Glutamatergic neuron (in vitro differentiated cells): Measurements from ENCODE around the gene CACNA1D. TPM values are rescaled to one million over a fixed set of nuclear protein-coding genes. Genes with fewer than 3 reads are reported as not detected.

Experiments used
- DNase-seq: peaks from one replicate; pipeline ENCODE4 v3.0.0; 2022
- H3K27ac Mint-ChIP-seq: one replicate; pipeline ENCODE4 v1.8.0; 2020; ENCODE audit warnings: mild to moderate bottlenecking, mixed read lengths, inconsistent platforms; ENCODE audit not compliant: unreplicated experiment
- H3K27me3 Mint-ChIP-seq: one replicate; pipeline ENCODE4 v1.8.0; 2020; ENCODE audit warnings: mild to moderate bottlenecking, moderate library complexity, mixed read lengths, inconsistent platforms; ENCODE audit not compliant: unreplicated experiment
- H3K36me3 Mint-ChIP-seq: one replicate; pipeline ENCODE4 v1.8.0; 2020; ENCODE audit warnings: mild to moderate bottlenecking, mixed read lengths, inconsistent platforms; ENCODE audit not compliant: unreplicated experiment
- H3K4me1 Mint-ChIP-seq: one replicate; pipeline ENCODE4 v1.8.0; 2020; ENCODE audit warnings: mild to moderate bottlenecking, low read depth, mixed read lengths, inconsistent platforms; ENCODE audit not compliant: unreplicated experiment
- H3K4me3 Mint-ChIP-seq: one replicate; pipeline ENCODE4 v1.8.0; 2020; ENCODE audit warnings: mild to moderate bottlenecking, mixed read lengths, inconsistent platforms; ENCODE audit not compliant: unreplicated experiment
- H3K9me3 Mint-ChIP-seq: one replicate; pipeline ENCODE4 v1.8.0; 2020; ENCODE audit warnings: mild to moderate bottlenecking, moderate library complexity, mixed read lengths, inconsistent platforms; ENCODE audit not compliant: unreplicated experiment
- CTCF ChIP-seq: fragments of 200-600 bp; sonication (generic); IDR thresholded peaks from one replicate; pipeline ENCODE4 v1.5.0; 2021; ENCODE audit not compliant: partially characterized antibody, unreplicated experiment
- total RNA-seq: library from RNA; stranded (reverse); fragmentation: NEBNext Ultra II Directional; extraction: Animal tissue kit (Norgen Biotek cat#: 25700); gene quantifications from one replicate; pipeline ENCODE4 v1.2.1, GENCODE V29; 2021; ENCODE audit not compliant: unreplicated experiment

CACNA1D gene
- total RNA-seq, 1 donor from 2014 or later, result 5.0 TPM

GRCh38 chr3:53525765-53526703 is 31.6 kb downstream of the CACNA1D start:
- H3K4me3 Mint-ChIP-seq, result no peak overlapping the region
- H3K36me3 Mint-ChIP-seq, result no peaks in the 10 kb centered on the region
- H3K4me1 Mint-ChIP-seq, result peaks cover 4% of the 10 kb centered on the region
- no peak for DNase-seq
- H3K27me3 Mint-ChIP-seq, result peaks cover 2% of the 10 kb centered on the region
- peaks cover 2% of the 10 kb centered on the region for H3K9me3 Mint-ChIP-seq
- H3K27ac Mint-ChIP-seq, result no peak overlapping the region
- TF ChIP-seq CTCF, result no peak

- no peak overlapping the region for H3K4me3 Mint-ChIP-seq
- H3K36me3 Mint-ChIP-seq, result no peaks in the 10 kb centered on the region
- DNase-seq, result no peak
- peaks cover 2% of the 10 kb centered on the region for H3K27me3 Mint-ChIP-seq
- H3K4me1 Mint-ChIP-seq, result peaks cover 4% of the 10 kb centered on the region
- H3K9me3 Mint-ChIP-seq, result peaks cover 2% of the 10 kb centered on the region
- H3K27ac Mint-ChIP-seq, result no peak overlapping the region
- no peak for TF ChIP-seq CTCF
Observed at GRCh38 chr3:53526704-53527055, 32.3 kb downstream of the CACNA1D start.

GRCh38 chr3:53530205-53530604 is 35.8 kb downstream of the CACNA1D start:
- Mint-ChIP-seq H3K36me3 (no peaks in the 10 kb centered on the region), H3K4me3 (no peak overlapping the region), H3K4me1 (peaks cover 24% of the 10 kb centered on the region), H3K27me3 (no peaks in the 10 kb centered on the region), H3K9me3 (peaks cover 2% of the 10 kb centered on the region), H3K27ac (no peak overlapping the region)
- no peak for DNase-seq
- no peak for TF ChIP-seq CTCF

- Mint-ChIP-seq H3K9me3 (peaks cover 2% of the 10 kb centered on the region), H3K27ac (no peak overlapping the region), H3K4me3 (no peak overlapping the region), H3K27me3 (no peaks in the 10 kb centered on the region), H3K4me1 (peaks cover 31% of the 10 kb centered on the region), H3K36me3 (no peaks in the 10 kb centered on the region)
- DNase-seq, result no peak
- no peak for TF ChIP-seq CTCF
Observed at GRCh38 chr3:53531749-53532148, 37.3 kb downstream of the CACNA1D start.

GRCh38 chr3:53533472-53533871 is 39.1 kb downstream of the CACNA1D start:
- Mint-ChIP-seq H3K4me1 (peaks cover 27% of the 10 kb centered on the region), H3K9me3 (no peaks in the 10 kb centered on the region), H3K36me3 (no peaks in the 10 kb centered on the region), H3K27ac (no peak overlapping the region), H3K27me3 (no peaks in the 10 kb centered on the region), H3K4me3 (peak overlapping the region; percentile 18)
- DNase-seq, result peak; percentile 60
- no peak for TF ChIP-seq CTCF
